HG02981 (cell line): ENCODE measurements around the gene NOS3.
A peak's percentile ranks its signal among the peaks of the same experiment; 100 is the strongest.

ENCODE experiments used
- ATAC-seq: cut with Tn5 transposase; IDR thresholded peaks from one replicate; pipeline ENCODE4 v1.9.1; 2021; ENCODE audit warnings: mild to moderate bottlenecking, moderate library complexity; ENCODE audit not compliant: unreplicated experiment

The NOS3 gene

DNA sequence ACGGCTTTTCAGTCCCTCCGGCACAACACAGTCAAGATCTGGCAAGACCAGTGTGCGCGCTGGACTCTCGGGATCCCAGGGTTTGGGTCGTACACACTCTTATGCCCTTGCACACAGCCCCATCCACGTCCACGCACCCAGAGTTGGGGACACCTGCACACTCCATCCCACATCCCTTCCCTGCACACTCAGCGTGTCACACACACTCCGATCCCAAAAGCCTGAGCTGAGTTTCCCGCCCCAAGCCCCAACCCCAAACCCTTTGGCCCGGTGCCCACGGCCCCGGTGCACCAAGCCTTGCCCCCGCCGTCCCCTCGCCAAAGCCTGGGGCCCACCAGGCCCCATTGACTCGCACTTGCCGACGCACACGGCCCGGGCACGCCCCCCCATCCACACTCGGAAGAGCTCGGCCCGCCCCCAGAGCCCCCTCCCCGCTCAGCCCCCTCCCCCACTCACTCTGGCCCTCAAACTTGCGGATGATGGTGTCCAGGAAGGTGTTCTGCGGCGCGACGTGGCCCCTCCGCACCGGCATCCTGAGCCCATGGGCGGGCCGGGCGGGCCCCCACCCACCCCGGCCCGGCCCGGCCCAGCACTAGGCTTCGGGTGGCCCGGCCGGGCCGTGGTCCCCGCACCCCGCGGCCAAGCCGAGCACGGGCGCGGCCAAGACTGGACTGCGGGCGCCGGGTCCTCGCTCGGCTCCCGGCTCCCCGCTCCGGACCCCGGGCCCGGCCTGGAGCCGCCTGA is 13.3 kb upstream of the NOS3 start:
- ATAC-seq, result no peak

- ATAC-seq, result no peak
These were observed 12.6 kb upstream of the NOS3 start, which contains the start of gene KCNH2 for GRCh38 chr7:150978126-150978789. Gene KCNH2, minus strand, starts transcription at chr7:150978321. Its CDS starts 408 bp downstream, at chr7:150977913.

DNA sequence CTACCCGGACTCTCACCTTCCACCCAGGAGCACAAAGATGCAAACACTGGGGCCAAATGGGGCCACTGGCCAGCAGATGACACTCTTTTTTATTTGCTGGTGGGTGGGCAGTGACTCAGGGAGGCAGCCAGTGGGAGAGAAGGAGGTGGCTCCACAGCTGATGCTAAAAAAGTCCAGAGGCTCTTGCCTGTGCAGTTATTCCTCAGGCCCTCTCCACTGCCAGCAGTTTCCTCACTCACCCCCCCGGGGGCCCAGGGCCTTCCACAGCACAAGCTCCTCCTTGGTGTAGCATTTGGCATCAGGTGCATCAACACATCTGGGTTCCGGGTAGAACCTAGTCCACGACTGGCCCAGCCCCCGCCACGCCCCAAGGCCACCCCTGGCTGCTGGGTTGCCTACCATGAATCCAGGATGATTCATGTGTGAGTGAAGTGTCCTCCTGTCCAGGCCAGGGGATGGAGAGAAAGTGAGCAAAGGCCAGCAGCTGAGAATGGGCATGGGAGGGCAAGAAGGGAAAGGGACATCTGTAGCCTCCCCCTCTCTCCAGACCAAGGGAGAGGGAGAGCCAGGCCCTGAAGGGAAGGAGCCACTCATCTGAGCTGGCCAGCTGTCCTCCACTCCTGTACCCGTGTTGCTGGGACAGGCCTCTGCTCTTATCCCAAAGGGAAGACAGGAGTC is 11.0 kb upstream of the NOS3 start:
- ATAC-seq, result no peak

DNA sequence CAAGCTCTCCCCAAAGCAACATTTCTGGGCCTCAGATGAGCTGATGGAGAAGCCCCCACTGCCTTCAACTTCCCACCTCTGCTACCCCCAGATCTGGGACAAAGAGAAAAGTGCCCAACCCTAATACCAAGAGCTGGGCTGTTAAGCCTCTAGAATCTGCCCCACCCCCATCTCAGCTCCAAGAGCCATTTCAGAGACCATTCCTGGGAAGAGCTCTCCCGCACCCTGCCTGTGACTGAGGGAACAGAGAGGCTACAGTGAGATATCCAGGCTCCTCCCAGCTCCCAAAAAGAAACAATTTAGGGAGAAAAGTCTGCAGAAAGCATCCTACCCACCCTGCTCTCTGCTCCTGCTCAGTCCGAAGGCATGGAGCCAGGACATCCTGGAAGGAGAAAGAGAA is 10.2 kb upstream of the NOS3 start:
- ATAC-seq, result no peak

DNA sequence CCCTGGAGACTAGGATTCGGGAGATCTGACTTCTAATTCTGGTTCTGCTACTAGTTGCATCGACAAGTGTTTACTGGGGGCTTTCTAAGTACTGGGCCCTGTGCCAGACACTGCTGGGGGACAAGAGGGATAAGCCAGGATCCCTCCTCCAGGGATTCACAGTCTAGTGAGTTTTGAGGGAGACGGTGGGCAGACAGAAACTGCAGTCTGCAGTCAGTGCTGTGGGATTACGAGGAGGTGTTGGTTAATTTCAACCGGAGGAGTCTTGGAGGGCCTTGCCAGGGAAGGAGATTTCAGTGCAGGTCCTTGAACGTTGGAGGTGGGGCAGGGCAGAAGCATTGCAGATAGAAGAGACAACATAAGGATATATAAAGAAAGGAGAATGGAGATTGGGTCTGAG is 9.2 kb upstream of the NOS3 start:
- no peak for ATAC-seq

GRCh38 chr7:150982351-150982750 is 8.5 kb upstream of the NOS3 start:
- no peak for ATAC-seq

DNA sequence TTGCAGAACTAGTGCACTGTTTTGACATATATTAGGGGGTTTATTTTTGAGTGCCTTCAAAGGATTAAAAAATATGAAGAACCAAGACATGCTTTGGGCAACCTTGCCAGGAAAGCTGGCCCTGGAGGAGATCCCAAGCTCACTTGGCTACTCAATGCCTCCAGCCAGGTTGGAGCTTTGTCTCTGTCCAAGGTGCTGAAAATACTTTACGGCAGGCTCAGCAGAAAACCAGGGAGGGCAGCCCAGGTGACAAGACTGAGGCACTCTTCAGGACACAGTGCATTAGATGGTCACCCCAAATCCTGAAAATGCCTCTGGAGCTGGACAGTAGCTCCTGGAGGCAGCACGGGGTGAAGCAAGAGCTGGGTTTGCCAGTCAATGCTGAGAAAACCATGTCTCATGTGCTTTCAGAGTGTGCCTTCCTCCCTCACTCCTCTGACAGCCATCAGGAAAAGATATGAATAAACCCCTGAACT is 6.9 kb upstream of the NOS3 start:
- no peak for ATAC-seq

DNA sequence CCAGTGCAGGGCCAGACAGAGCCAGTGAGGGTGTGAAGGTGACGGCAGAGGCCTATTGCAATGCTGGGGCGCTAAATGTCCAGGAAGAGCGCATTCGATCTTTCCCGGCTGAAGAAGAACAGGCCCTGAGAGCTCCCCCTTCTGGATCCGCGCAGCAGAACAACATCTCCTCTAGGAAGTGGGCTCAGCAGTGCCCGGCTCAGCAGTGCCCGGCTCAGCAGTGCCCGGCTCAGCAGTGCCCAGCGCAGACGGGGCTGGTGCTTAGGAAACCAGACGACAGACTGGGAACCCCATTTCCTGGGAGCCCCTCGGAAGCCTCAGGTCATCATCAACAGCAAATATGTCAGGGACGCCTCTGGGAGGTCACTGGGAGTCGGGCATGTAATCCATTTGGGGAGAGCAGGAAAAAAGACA is 4.7 kb upstream of the NOS3 start:
- ATAC-seq, result no peak

DNA sequence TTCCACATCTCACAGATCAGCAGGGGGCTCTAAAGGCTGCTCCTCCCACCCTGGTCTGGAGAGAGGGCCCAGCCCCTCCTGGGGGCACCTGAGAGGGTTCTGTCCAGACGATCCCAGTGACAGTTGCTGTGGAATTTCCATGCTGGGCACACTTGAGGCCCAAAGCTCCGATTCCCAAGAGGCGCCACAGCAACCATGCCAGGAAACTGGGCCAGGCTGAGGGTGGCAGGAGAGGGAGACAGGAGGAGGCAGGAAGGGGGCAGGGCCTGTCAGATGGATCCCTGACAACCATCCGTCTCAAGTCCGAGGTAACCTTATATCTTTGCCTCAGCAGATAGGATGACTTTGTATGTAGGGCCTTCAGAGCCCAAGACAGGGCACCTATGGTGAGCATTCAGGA is 4.3 kb upstream of the NOS3 start:
- ATAC-seq, result no peak

DNA sequence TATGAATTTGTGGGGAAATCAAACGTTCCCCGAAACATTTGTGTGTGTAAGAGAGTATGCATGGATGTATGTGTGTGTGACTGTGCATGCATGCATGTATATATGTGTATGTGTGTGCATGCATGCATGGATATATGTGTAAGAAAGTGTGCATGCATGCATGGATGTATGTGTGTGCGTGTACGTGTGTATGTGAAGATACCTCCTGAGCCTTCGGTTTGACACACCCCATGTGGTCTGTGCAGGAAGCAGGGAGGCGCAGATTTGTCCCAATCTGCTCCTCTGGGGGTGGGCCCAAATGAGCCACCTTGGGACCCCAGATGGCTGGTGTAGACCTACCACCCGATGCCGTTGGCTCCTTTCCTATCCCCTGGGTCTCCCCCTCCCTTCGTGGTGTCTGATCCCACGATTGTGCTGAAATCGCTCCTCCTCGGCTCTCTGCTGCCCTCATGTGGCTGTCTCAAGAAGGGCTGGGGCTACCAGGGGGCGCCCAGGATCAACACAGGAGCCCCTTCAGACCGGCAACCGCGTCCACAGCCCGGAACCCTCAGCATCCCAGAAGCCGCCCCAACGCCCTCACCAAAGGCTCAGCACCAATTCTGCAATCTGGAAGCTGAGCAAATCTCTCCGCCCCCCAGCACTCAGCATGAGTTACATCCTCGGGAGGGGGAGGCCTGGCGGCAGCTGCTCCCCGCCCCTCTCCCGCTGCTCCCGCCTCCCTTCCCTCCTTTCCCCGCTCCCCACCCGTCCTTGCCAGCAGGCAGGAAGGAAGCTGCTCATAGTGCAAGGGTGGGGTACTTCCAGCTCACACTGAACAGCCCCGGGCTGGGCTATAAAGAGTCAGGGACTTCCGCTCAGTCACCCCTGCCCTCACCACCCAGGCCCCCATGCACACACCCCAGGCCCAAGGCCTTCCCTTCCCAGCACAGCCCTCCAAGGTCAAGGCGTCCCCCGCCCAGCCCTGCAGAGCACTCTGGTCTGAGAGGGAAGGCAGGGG is 2.3 kb upstream of the NOS3 start:
- ATAC-seq, result no peak

DNA sequence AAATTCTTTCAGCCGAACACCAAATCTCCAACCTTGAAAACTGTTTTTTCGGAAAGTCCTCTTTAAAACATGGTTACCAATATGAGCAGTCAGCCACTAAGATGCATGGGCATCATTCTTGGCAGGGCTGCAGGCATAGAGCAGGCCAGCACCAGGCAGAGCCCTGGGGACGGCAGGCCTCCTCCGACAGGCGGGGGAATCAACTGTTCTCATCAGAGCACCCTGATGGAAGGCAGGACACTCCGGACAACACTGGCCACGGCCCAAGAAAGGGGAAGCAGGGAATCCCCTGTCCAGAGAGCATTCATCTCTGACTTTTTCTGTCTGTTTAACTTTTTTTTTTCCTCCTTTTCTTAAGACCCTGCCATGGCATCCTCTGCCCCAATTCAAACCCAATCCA is 1.4 kb upstream of the NOS3 start:
- ATAC-seq, result no peak

- ATAC-seq, result no peak
These were observed 1.3 kb downstream of the NOS3 start for GRCh38 chr7:150992051-150992640.

DNA sequence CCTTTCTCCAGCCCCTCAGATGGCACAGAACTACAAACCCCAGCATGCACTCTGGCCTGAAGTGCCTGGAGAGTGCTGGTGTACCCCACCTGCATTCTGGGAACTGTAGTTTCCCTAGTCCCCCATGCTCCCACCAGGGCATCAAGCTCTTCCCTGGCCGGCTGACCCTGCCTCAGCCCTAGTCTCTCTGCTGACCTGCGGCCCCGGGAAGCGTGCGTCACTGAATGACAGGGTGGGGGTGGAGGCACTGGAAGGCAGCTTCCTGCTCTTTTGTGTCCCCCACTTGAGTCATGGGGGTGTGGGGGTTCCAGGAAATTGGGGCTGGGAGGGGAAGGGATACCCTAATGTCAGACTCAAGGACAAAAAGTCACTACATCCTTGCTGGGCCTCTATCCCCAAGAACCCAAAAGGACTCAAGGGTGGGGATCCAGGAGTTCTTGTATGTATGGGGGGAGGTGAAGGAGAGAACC is 2.1 kb downstream of the NOS3 start:
- peak; percentile 60 for ATAC-seq

GRCh38 chr7:150993511-150993910 is 2.7 kb downstream of the NOS3 start:
- no peak for ATAC-seq

GRCh38 chr7:150994141-150994837 is 3.5 kb downstream of the NOS3 start:
- no peak for ATAC-seq

DNA sequence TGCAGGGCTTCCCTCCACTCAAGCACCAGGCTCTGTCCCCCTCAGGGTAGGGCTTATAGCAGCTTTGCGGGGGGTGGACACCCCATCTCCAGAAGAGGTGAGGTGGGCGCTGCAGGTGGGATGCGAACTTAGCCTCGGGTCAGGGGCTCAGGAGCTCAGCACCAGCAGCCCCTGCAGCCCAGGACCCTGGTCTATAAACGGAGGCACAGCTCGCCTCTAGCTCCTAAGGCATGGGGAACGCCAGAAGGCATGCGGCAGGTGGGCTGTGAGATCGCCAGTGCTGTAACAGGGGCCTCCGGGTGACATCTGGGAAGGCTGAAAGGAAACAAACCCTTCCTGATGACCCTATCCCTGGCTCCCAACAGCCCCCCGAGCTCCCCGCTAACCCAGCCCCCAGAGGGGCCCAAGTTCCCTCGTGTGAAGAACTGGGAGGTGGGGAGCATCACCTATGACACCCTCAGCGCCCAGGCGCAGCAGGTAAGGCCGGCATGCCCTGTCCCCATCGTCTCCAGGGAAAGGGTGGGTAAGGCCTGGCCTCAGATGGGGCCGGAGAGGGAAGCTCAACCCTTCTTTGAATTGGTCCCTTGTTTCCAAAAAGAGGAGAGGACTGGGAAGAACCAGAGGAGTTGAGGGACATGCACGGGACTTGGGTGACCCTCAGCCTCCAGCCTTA is 4.2 kb downstream of the NOS3 start:
- ATAC-seq, result no peak

DNA sequence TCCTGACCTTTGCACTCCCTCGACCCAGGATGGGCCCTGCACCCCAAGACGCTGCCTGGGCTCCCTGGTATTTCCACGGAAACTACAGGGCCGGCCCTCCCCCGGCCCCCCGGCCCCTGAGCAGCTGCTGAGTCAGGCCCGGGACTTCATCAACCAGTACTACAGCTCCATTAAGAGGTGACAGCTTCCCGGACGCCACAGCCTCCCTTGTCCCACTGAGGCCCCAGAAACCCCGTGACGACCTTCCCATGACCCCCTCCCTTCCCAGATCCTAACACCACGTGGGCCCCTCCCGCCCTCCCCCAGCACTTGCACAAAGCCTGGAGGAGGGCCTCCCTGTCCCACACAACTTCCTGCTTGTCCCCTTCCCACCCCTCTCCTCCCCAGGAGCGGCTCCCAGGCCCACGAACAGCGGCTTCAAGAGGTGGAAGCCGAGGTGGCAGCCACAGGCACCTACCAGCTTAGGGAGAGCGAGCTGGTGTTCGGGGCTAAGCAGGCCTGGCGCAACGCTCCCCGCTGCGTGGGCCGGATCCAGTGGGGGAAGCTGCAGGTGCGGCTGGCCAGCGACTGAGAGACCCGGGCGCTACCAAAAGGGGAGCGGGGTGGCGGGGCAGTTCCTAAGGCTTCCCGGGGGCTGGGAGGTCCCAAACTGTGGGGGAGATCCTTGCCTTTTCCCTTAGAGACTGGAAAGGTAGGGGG is 5.7 kb downstream of the NOS3 start:
- ATAC-seq, result no peak

DNA sequence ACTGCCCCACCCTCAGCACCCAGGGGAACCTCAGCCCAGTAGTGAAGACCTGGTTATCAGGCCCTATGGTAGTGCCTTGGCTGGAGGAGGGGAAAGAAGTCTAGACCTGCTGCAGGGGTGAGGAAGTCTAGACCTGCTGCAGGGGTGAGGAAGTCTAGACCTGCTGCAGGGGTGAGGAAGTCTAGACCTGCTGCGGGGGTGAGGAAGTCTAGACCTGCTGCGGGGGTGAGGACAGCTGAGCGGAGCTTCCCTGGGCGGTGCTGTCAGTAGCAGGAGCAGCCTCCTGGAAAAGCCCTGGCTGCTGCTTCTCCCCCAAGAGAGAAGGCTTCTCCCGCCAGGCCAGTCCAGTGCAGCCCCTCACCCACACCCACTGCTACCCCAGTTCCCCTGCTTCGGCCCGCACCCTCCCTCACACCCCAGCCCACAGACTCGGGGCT is 6.3 kb downstream of the NOS3 start:
- no peak for ATAC-seq
